SK-N-SH (cell line): ENCODE measurements around the gene FAM78B.

Experiments
- RAD21 ChIP-seq: IDR thresholded peaks from 2 replicates; pipeline ENCODE4 v1.6.1; 2012; ENCODE audit warnings: mild to moderate bottlenecking, low read length
- ZBTB33 ChIP-seq: IDR thresholded peaks from 2 replicates; pipeline ENCODE4 v1.4.0; 2012; ENCODE audit warnings: low read depth, borderline replicate concordance
- TF ChIP-seq, protein P1 (sequence below): fragments of 200-600 bp; sonication (generic); IDR thresholded peaks from 2 replicates; pipeline ENCODE4 v1.6.1; 2017; ENCODE audit warnings: antibody characterized with exemption, mild to moderate bottlenecking, moderate library complexity

DNA sequence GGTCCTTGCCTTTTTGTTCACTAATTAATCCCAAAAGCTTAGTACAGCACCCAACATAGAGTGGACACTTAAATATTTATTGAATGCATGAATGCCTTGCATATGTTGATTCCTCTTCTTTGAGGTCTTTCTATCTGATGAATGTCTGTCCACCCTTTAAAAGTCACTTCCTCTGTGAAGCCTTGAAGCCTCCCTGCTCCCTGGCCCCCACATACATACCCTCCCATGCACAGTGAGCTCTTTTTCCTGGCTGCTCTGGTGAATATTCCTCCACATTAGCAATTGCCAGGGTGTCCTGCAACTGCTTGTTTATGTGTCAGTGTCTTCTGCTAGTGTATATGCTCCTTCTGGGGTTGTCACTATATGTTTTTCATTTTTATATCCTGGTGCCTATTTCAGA is 8.2 kb upstream of the FAM78B start:
- no peak for TF ChIP-seq RAD21
- TF ChIP-seq, protein P1, sequence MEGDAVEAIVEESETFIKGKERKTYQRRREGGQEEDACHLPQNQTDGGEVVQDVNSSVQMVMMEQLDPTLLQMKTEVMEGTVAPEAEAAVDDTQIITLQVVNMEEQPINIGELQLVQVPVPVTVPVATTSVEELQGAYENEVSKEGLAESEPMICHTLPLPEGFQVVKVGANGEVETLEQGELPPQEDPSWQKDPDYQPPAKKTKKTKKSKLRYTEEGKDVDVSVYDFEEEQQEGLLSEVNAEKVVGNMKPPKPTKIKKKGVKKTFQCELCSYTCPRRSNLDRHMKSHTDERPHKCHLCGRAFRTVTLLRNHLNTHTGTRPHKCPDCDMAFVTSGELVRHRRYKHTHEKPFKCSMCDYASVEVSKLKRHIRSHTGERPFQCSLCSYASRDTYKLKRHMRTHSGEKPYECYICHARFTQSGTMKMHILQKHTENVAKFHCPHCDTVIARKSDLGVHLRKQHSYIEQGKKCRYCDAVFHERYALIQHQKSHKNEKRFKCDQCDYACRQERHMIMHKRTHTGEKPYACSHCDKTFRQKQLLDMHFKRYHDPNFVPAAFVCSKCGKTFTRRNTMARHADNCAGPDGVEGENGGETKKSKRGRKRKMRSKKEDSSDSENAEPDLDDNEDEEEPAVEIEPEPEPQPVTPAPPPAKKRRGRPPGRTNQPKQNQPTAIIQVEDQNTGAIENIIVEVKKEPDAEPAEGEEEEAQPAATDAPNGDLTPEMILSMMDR: no peak
- TF ChIP-seq ZBTB33: no peak
